ENCODE data around the gene OCA2.

The OCA2 gene

GRCh38 chr15:27864086-27864485 is 235.0 kb downstream of the OCA2 start:
- no peaks in the 10 kb centered on the region for H3K9me2 ChIP-seq (replicated peaks; ENCODE audit: low read depth, low read length)

GRCh38 chr15:27863000-27863399 is 236.1 kb downstream of the OCA2 start:
- Histone ChIP-seq H3K4me1 (ENCODE audit: insufficient read depth, low read length, poor library complexity, severe bottlenecking) (no peaks in the 10 kb centered on the region), H3K27me3 (ENCODE audit: insufficient read depth, low read length, poor library complexity, severe bottlenecking) (no peaks in the 10 kb centered on the region), H3K9me3 (ENCODE audit: insufficient read depth, low read depth, low read length) (peaks cover 6% of the 10 kb centered on the region; the same call in 1 of the 2 replicates)

More at GRCh38 chr15:27864086-27864485, 235.0 kb downstream of the OCA2 start:
- no peak for TF ChIP-seq CTCF (conservative IDR thresholded peaks at IDR 0.05; ENCODE audit: low read length)
- no peak for TF ChIP-seq EZH2phosphoT487 (IDR thresholded peaks at IDR 0.05; ENCODE audit: borderline replicate concordance)
- peaks cover 6% of the 10 kb centered on the region; the same call in 1 of the 2 replicates for H3K9me3 ChIP-seq (ENCODE audit: insufficient read depth, low read depth, low read length)
- H3K27me3 ChIP-seq (ENCODE audit: insufficient read depth, low read length, poor library complexity, severe bottlenecking) = no peaks in the 10 kb centered on the region
- no peak overlapping the region for H2AFZ ChIP-seq (ENCODE audit: low read length)
- no peak overlapping the region for H3K4me2 ChIP-seq (ENCODE audit: low read depth, low read length, poor library complexity, severe bottlenecking)
- no peaks in the 10 kb centered on the region for H3K79me2 ChIP-seq (ENCODE audit: insufficient read depth, low read length)
- H3K4me1 ChIP-seq (ENCODE audit: insufficient read depth, low read length, poor library complexity, severe bottlenecking) = no peaks in the 10 kb centered on the region
- no peaks in the 10 kb centered on the region for H3F3A ChIP-seq (ENCODE audit: low read depth)
- no peak overlapping the region for H3K4me3 ChIP-seq (ENCODE audit: low read length, poor library complexity, severe bottlenecking)
- no peak overlapping the region for H3K9ac ChIP-seq (ENCODE audit: low read depth, low read length, poor library complexity, severe bottlenecking)
- H3K36me3 ChIP-seq (ENCODE audit: insufficient read depth, low read length) = no peaks in the 10 kb centered on the region
- H4K20me1 ChIP-seq (ENCODE audit: insufficient read depth, low read length, poor library complexity, severe bottlenecking) = no peaks in the 10 kb centered on the region

GRCh38 chr15:27861171-27861570 is 237.9 kb downstream of the OCA2 start:
- H3K4me1 ChIP-seq (ENCODE audit: insufficient read depth, low read length, poor library complexity, severe bottlenecking) = no peaks in the 10 kb centered on the region
- H2AFZ ChIP-seq (ENCODE audit: low read length) = no peak overlapping the region
- H3K79me2 ChIP-seq (ENCODE audit: insufficient read depth, low read length) = no peaks in the 10 kb centered on the region
- peaks cover 6% of the 10 kb centered on the region; the same call in 1 of the 2 replicates for H3K9me3 ChIP-seq (ENCODE audit: insufficient read depth, low read depth, low read length)
- no peaks in the 10 kb centered on the region for H3F3A ChIP-seq (ENCODE audit: low read depth)
- no peaks in the 10 kb centered on the region for H4K20me1 ChIP-seq (ENCODE audit: insufficient read depth, low read length, poor library complexity, severe bottlenecking)
- no peaks in the 10 kb centered on the region for H3K9me2 ChIP-seq (replicated peaks; ENCODE audit: low read depth, low read length)
- no peak overlapping the region for H3K4me3 ChIP-seq (ENCODE audit: low read length, poor library complexity, severe bottlenecking)
- no peaks in the 10 kb centered on the region for H3K27me3 ChIP-seq (ENCODE audit: insufficient read depth, low read length, poor library complexity, severe bottlenecking)
- H3K4me2 ChIP-seq (ENCODE audit: low read depth, low read length, poor library complexity, severe bottlenecking) = no peak overlapping the region
- TF ChIP-seq CTCF (conservative IDR thresholded peaks at IDR 0.05; ENCODE audit: low read length) (no peak), EZH2phosphoT487 (IDR thresholded peaks at IDR 0.05; ENCODE audit: borderline replicate concordance) (no peak)
- no peaks in the 10 kb centered on the region for H3K36me3 ChIP-seq (ENCODE audit: insufficient read depth, low read length)
- no peak overlapping the region for H3K9ac ChIP-seq (ENCODE audit: low read depth, low read length, poor library complexity, severe bottlenecking)

More at GRCh38 chr15:27863000-27863399, 236.1 kb downstream of the OCA2 start:
- Histone ChIP-seq H2AFZ (ENCODE audit: low read length) (no peak overlapping the region), H3K36me3 (ENCODE audit: insufficient read depth, low read length) (no peaks in the 10 kb centered on the region), H3K4me3 (ENCODE audit: low read length, poor library complexity, severe bottlenecking) (no peak overlapping the region), H3F3A (ENCODE audit: low read depth) (no peaks in the 10 kb centered on the region), H4K20me1 (ENCODE audit: insufficient read depth, low read length, poor library complexity, severe bottlenecking) (no peaks in the 10 kb centered on the region), H3K79me2 (ENCODE audit: insufficient read depth, low read length) (no peaks in the 10 kb centered on the region), H3K9ac (ENCODE audit: low read depth, low read length, poor library complexity, severe bottlenecking) (no peak overlapping the region), H3K9me2 (replicated peaks; ENCODE audit: low read depth, low read length) (no peaks in the 10 kb centered on the region), H3K4me2 (ENCODE audit: low read depth, low read length, poor library complexity, severe bottlenecking) (no peak overlapping the region)
- TF ChIP-seq EZH2phosphoT487 (IDR thresholded peaks at IDR 0.05; ENCODE audit: borderline replicate concordance) (no peak), CTCF (conservative IDR thresholded peaks at IDR 0.05; ENCODE audit: low read length) (no peak)

Measured in Loucy (cell line).